Measurements from ENCODE around the gene PLEKHA7. TPM values are rescaled to one million over a fixed set of nuclear protein-coding genes. Genes with fewer than 3 reads are reported as not detected.

Gene PLEKHA7
- total RNA-seq, 4 donors from 2014 or later: 14.7 to 33.5 (median 16.7) TPM

DNA sequence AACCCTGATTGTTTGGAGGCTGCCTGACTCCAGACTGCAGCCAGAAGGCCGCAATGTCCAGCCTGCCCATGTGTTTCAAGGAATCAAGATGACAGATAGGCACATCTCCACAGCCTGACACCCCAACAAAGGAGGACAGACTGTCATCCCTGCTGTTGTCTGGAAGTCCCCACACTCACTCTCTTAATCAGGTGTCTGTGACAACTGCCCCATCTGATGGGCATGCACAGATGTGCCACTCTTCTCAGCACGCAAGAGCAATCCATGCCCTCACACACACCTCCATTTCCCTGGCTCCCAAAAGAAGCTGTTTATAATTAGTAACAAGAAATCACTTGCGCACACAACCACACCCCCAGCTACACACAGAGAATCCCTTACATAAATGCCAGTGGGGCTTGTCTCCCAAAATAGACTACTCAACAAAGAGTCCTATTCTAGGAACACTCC lies 158.2 kb downstream of the PLEKHA7 start:
- TF ChIP-seq, protein P1, sequence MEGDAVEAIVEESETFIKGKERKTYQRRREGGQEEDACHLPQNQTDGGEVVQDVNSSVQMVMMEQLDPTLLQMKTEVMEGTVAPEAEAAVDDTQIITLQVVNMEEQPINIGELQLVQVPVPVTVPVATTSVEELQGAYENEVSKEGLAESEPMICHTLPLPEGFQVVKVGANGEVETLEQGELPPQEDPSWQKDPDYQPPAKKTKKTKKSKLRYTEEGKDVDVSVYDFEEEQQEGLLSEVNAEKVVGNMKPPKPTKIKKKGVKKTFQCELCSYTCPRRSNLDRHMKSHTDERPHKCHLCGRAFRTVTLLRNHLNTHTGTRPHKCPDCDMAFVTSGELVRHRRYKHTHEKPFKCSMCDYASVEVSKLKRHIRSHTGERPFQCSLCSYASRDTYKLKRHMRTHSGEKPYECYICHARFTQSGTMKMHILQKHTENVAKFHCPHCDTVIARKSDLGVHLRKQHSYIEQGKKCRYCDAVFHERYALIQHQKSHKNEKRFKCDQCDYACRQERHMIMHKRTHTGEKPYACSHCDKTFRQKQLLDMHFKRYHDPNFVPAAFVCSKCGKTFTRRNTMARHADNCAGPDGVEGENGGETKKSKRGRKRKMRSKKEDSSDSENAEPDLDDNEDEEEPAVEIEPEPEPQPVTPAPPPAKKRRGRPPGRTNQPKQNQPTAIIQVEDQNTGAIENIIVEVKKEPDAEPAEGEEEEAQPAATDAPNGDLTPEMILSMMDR (IDR thresholded peaks at IDR 0.05; ENCODE audit: low read depth): no peak

DNA sequence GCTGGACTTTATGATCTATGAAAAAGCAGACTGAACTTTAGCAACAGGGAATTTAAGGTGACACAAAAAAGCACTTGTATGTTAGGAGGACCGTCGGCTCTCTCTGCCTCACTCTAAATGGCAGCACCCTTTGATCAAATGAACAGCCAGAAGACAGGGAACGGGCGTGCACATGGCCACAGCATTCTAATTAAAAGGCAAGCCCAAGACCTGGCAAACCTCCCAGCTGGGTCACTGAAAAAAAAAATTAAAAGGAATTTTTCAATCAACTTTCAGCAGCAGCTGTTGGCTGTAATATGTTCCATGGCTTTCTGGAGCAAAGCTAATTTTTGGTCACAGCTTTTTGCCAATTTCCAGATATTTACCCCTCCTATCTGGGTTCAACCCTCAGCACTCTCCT lies 159.2 kb downstream of the PLEKHA7 start:
- TF ChIP-seq, protein P1 (IDR thresholded peaks at IDR 0.05; ENCODE audit: low read depth): no peak

DNA sequence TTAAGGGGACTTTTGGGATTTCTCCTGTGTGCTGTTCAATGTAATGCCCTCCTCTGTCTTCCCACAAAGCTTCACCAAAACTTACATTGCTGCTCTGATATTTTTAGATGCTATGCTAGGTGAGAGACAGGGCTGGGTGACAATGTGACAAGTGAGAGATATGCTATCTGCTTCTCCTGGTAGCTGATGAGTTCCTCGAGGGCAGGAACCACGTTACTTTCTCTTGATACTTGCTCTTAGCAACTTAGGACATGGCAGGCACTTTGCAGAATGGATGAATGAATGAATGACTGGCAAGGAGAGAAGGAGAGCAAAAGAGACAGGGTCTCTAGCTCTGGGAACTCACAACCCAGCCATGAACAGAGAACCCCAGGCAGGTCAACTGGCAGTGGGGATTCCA lies 160.4 kb downstream of the PLEKHA7 start:
- TF ChIP-seq, protein P1 (IDR thresholded peaks at IDR 0.05; ENCODE audit: low read depth): no peak

DNA sequence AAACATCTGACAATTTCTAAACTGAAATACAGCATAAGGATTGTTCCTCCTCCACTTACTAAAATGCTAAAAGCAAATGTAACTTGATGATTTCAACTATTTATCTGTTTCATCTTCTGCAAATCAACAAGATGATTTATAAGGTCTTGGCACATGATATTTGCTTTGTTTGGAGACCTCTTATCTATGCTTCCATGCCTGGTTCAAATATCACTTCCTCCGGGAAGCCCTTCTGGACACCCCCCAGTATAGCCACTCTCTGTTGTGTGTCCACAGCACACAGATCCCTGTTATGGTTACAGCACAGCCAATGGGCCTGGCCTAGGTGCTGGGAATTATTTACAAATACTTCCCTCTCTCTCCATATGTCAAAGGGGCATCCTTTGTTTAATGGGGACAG lies 160.9 kb downstream of the PLEKHA7 start:
- TF ChIP-seq, protein P1 (IDR thresholded peaks at IDR 0.05; ENCODE audit: low read depth): no peak

DNA sequence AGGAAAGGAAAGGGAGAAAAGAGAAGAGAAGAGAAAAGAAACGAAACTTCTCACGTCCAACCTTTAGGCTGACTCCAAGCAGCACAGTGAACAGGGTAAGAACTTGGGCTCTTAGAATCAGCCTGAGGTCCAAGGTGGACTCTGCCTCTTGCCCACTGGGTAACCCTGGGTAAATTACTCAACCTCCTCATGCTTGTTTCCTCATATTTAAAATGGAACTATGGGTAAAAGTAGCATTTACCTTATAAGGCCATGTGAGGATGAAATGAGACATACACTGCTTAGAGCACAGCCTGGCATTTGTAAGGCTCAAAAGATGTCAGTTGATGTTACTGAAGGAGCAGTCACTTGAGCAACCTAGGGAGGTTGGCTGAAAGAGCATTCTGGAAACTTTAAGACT lies 167.9 kb downstream of the PLEKHA7 start:
- TF ChIP-seq, protein P1 (IDR thresholded peaks at IDR 0.05; ENCODE audit: low read depth): no peak

DNA sequence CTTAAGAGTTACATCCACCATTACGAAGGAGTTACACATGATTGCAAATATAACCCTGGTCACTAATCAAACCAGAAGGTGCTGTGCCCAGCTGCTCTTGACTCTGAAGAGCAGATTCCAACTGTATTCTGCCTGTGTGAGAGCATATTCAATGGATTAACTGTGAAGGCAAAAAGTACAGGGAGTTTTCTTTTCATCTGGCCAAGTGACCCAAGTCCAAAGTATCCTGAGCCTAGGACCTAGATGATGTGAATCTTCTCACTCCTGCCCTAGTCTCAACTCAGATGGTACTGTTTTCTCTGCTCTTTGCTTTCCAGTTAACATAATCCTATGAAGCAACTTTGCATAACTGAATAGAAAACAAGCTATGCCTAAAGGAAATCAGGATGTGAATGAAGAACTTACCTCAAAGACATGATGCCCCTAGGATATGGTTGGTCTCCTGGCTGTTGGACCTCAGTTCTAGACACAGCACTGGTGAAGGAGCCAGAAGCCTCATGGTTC lies 169.9 kb downstream of the PLEKHA7 start:
- TF ChIP-seq, protein P1 (IDR thresholded peaks at IDR 0.05; ENCODE audit: low read depth): no peak

DNA sequence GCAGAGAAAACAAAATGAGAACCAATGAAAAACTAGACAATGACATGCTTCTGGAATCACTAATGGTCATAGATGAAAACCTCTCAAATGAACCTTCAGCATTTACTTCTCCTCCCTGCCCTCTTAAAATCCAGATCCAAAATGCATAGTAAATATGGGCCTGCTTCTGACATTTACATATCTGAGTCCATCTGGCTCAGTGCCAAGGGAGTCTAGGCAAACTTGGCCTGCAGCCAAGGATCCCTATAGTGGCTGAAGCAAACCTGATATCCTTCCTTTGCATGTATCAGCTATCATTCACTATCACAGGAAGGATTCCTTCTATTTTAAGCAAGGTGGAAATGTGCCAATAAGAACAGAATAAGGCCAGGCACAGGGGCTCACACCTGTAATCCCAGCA lies 170.9 kb downstream of the PLEKHA7 start:
- TF ChIP-seq, protein P1 (IDR thresholded peaks at IDR 0.05; ENCODE audit: low read depth): no peak

Measured in subcutaneous adipose tissue (tissue), 4 donors.